SK-N-SH treated with all-trans-retinoic acid at 6 μM for 48 hours (cell line): ENCODE results near the gene LMF1.

Source experiments
- ARNTL ChIP-seq: fragments of 450-650 bp; formaldehyde crosslinking; IDR thresholded peaks from 2 replicates; pipeline ENCODE4 v1.5.0; 2020; ENCODE audit warnings: low read depth, mild to moderate bottlenecking, moderate library complexity, borderline replicate concordance
- BACH2 ChIP-seq: fragments of 250-450 bp; sonication (Bioruptor Pico); IDR thresholded peaks from 2 replicates; pipeline ENCODE4 v1.9.0; 2021; ENCODE audit warnings: mild to moderate bottlenecking, borderline replicate concordance
- ESRRG ChIP-seq: fragments of 250-450 bp; sonication (Bioruptor Pico); IDR thresholded peaks from 2 replicates; pipeline ENCODE4 v1.6.1; 2021; ENCODE audit warnings: mild to moderate bottlenecking
- GLIS3 ChIP-seq: fragments of 250-450 bp; sonication (Bioruptor Pico); IDR thresholded peaks from 2 replicates; pipeline ENCODE4 v1.5.0; 2020; ENCODE audit warnings: mild to moderate bottlenecking, moderate library complexity
- ISL1 ChIP-seq: fragments of 250-450 bp; sonication (Bioruptor Pico); IDR thresholded peaks from 2 replicates; pipeline ENCODE4 v2.1.2; 2022; ENCODE audit warnings: mild to moderate bottlenecking, moderate library complexity
- POU6F1 ChIP-seq: fragments of 250-450 bp; sonication (Bioruptor Pico); IDR thresholded peaks from 2 replicates; pipeline ENCODE4 v1.8.0; 2021; ENCODE audit warnings: low read depth, mild to moderate bottlenecking, moderate library complexity, borderline replicate concordance
- TCF4 ChIP-seq: fragments of 250-450 bp; sonication (Bioruptor Pico); IDR thresholded peaks from 2 replicates; pipeline ENCODE4 v1.8.0; 2021; ENCODE audit warnings: mild to moderate bottlenecking, moderate library complexity, borderline replicate concordance
- TOX ChIP-seq: fragments of 250-450 bp; sonication (Bioruptor Pico); IDR thresholded peaks from 2 replicates; pipeline ENCODE4 v1.8.0; 2021; ENCODE audit warnings: mild to moderate bottlenecking, moderate library complexity, borderline replicate concordance
- TSHZ2 ChIP-seq: fragments of 250-450 bp; sonication (Bioruptor Pico); IDR thresholded peaks from 2 replicates; pipeline ENCODE4 v1.5.0; 2020; ENCODE audit warnings: mild to moderate bottlenecking, moderate library complexity
- ZFP30 ChIP-seq: fragments of 450-650 bp; formaldehyde crosslinking; IDR thresholded peaks from 2 replicates; pipeline ENCODE4 v1.5.0; 2022; ENCODE audit warnings: mild to moderate bottlenecking, moderate library complexity
- ZNF565 ChIP-seq: fragments of 450-650 bp; formaldehyde crosslinking; conservative IDR thresholded peaks from 2 replicates; pipeline ENCODE4 v1.5.0; 2020; ENCODE audit warnings: low read depth, mild to moderate bottlenecking, moderate library complexity
- TF ChIP-seq, protein P1 (sequence below): fragments of 250-450 bp; sonication (Bioruptor Pico); IDR thresholded peaks from 2 replicates; pipeline ENCODE4 v1.8.0; 2020; ENCODE audit warnings: mild to moderate bottlenecking, moderate library complexity, borderline replicate concordance
- TF ChIP-seq, protein P2 (sequence below): fragments of 250-450 bp; sonication (Bioruptor Pico); IDR thresholded peaks from 2 replicates; pipeline ENCODE4 v1.5.1; 2020; ENCODE audit warnings: low read depth, mild to moderate bottlenecking, moderate library complexity

DNA sequence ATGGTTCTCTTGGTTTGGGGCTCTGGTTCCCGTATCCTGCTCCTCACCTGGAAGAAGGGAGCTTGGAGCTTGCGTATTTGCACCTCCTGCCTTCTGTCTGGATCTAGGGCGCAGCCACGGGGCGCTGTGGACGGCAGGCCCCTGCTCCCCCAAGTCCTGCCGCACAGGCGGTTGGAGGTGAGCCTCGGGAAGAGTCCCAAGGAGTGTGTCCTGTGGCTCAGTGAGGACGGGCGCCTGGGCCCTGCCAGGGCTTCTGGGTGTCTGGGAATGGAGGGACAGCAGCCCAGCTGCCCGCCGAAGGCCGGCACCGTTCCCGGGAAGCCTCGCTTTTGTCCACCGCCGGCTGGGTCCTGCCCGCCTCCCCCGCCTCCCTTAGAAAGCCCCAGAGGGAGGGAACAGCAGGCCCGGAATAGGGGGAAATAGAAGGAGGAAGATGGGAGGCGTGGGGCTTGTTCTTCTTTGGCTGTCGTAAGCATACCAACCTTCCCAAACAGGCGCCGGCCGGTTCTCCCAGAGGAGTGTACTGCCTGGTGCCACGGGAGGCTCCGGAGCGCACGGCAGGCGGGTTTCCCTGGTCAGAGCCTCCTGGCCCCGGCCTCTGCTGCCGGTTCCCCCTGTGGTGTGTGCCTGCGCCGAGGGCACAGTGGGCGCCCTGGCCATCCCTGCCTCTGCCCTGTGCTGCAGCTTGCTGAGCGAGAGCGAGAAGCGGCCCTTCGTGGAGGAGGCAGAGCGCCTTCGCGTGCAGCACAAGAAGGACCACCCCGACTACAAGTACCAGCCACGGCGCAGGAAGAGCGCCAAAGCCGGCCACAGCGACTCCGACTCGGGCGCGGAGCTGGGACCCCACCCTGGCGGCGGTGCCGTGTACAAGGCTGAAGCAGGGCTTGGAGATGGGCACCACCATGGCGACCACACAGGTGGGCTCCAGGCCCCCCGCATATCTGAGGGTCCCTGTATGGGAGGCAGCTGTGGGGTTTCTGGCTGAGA, 12.6 kb upstream of the LMF1 start:
- TF ChIP-seq, protein P1, sequence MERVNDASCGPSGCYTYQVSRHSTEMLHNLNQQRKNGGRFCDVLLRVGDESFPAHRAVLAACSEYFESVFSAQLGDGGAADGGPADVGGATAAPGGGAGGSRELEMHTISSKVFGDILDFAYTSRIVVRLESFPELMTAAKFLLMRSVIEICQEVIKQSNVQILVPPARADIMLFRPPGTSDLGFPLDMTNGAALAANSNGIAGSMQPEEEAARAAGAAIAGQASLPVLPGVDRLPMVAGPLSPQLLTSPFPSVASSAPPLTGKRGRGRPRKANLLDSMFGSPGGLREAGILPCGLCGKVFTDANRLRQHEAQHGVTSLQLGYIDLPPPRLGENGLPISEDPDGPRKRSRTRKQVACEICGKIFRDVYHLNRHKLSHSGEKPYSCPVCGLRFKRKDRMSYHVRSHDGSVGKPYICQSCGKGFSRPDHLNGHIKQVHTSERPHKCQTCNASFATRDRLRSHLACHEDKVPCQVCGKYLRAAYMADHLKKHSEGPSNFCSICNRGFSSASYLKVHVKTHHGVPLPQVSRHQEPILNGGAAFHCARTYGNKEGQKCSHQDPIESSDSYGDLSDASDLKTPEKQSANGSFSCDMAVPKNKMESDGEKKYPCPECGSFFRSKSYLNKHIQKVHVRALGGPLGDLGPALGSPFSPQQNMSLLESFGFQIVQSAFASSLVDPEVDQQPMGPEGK (CRISPR knock-in tag) = no peak
- no peak for TF ChIP-seq TSHZ2
- no peak for TF ChIP-seq ARNTL (CRISPR knock-in tag)
- TF ChIP-seq TOX = no peak
- TF ChIP-seq, protein P2, sequence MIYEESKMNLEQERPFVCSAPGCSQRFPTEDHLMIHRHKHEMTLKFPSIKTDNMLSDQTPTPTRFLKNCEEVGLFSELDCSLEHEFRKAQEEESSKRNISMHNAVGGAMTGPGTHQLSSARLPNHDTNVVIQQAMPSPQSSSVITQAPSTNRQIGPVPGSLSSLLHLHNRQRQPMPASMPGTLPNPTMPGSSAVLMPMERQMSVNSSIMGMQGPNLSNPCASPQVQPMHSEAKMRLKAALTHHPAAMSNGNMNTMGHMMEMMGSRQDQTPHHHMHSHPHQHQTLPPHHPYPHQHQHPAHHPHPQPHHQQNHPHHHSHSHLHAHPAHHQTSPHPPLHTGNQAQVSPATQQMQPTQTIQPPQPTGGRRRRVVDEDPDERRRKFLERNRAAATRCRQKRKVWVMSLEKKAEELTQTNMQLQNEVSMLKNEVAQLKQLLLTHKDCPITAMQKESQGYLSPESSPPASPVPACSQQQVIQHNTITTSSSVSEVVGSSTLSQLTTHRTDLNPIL (CRISPR knock-in tag) = no peak
- no peak for TF ChIP-seq ISL1 (CRISPR knock-in tag)
- no peak for TF ChIP-seq GLIS3 (CRISPR knock-in tag)
- no peak for TF ChIP-seq BACH2 (CRISPR knock-in tag)
- no peak for TF ChIP-seq ESRRG
- no peak for TF ChIP-seq POU6F1 (CRISPR knock-in tag)
- TF ChIP-seq ZFP30 (CRISPR knock-in tag) = no peak
- no peak for TF ChIP-seq ZNF565
- TF ChIP-seq TCF4 = no peak
